GM13976 (cell line): ENCODE measurements around the gene HPGDS.

Source experiments
- DNase-seq: peaks from one replicate; pipeline ENCODE4 v3.0.0; 2012; ENCODE audit warnings: low spot score
- CTCF ChIP-seq: IDR thresholded peaks from 2 replicates; pipeline ENCODE4 v1.5.1; 2012; ENCODE audit warnings: borderline replicate concordance, mild to moderate bottlenecking; ENCODE audit not compliant: insufficient read depth; ENCODE audit errors: extremely low read depth, missing control alignments, control extremely low read depth
- in situ Hi-C: fragments of 300-500 bp; cut with MboI; formaldehyde crosslinking; loops from one replicate; pipeline ENCODE4 v1.12.0; 2022; ENCODE audit warnings: low sequenced_read_pairs, mixed read lengths, inconsistent platforms; ENCODE audit not compliant: unreplicated experiment

HPGDS gene

GRCh38 chr4:94349193-94349592 is 6.6 kb upstream of the HPGDS start:
- DNase-seq = no peak
- no peak for TF ChIP-seq CTCF

GRCh38 chr4:94348666-94349065 is 6.0 kb upstream of the HPGDS start:
- DNase-seq = no peak
- in situ Hi-C loops = no loop called here
- no peak for TF ChIP-seq CTCF

More at GRCh38 chr4:94349193-94349592, 6.6 kb upstream of the HPGDS start:
- in situ Hi-C loops = no loop called here

GRCh38 chr4:94346541-94346940 is 3.9 kb upstream of the HPGDS start:
- DNase-seq = no peak
- no peak for TF ChIP-seq CTCF
- in situ Hi-C loops = no loop called here

DNA sequence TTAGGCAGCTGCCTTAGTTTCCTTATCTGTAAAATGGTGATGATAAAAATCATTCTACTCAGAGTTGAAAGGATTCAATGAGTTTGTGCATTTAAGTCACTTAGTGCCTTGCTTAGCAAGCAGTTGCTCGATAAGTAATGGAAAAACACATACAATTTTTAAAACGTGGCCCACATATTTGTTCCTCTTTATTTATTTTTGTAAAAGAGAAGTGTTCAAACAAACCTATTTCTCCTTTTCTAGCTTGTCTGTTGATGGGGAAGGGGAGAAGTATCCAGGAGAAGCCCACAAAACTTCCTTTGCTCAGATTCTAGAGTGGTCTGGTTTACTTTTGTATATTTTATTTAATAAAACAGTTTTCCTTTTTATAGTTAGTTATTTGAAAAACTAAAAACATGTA is 3.3 kb upstream of the HPGDS start:
- no peak for DNase-seq
- no peak for TF ChIP-seq CTCF
- in situ Hi-C loops = no loop called here

DNA sequence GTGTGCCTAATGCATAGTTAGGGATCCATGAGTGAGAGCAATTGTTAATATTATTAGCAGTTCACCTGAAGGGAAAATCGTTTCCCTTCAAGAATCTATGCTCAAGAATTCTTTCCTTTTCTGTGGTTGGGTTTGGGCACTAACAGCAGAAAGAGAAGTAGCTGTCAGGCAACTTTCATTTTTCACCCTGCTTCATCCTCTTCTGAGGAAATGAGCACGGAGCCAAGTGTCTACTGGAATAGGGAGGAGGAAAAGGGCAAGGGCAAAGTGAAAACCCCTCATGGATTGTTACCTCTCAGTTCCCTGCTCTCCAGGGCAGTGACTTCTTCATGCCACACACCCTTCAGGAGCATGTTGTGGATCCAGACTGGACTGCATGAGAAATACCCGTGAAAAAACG is 2.6 kb upstream of the HPGDS start:
- in situ Hi-C loops = no loop called here
- TF ChIP-seq CTCF = no peak
- DNase-seq = no peak

DNA sequence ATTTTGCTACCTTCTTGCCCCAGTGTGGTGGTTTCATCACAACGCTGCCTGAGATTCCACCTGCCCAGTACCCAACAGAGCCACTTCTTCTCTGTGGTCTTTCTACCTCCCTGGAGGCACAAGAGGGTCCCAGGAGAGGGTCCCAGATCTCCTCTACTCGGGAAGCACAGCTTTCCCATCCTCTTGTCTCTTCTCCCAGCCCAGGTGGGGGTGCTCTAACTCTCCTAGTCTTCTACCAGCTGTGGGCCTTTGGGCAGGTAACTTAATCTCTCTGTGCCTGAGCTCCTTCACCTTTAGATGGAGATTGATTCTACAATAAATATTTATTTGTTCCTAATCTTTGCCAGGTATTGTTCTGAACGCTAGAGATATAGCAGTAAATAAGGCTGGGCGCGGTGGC is 1.8 kb upstream of the HPGDS start:
- no peak for DNase-seq
- in situ Hi-C loops = no loop called here
- no peak for TF ChIP-seq CTCF

DNA sequence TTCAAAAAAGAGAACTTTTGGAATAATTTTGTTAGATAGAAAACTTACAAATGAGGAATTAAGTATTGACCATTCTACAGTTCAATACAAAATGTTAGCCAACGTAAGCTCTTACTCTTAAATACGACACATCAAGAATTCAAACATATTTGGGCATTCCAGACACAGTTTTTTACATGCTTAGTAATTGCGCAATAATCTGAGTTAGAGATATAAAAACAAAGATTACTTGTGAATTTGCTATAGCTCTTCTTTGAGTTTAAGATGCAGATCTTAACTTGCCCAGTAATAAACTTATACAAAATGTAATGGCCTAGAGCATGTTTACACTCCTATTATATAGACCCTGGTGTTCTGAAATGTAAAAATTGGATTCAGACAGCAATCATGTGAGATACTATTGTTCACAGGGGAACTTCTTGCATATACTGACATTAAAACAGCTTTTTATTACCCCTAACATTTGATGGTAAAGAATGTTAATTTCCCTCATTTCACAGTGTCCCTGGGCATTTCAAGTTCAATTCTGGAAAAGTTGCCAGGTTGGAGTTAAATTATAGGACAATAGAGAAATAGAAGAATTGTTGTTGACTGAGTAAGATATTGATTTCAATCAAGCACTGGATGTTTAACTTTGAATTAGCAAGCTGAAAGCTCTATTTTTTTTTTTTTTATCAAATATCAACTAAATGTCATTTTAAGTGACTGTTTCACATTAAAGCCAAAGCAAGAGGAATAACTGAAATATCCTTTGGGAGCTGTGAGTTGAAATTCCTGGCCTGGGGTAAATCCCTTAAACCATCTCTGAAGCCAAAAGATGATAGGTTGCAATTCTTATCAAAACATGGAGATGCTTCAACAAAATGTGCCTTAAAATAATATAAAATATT is 910 bp downstream of the HPGDS start:
- TF ChIP-seq CTCF = no peak
- no peak for DNase-seq
- in situ Hi-C loops = no loop called here
